ENCODE data around the gene BEND7.
A peak's percentile ranks its signal among the peaks of the same experiment; 100 is the strongest.

Gene BEND7

GRCh38 chr10:13514296-13514695 lies 14.5 kb downstream of the BEND7 start:
- no peak for DNase-seq (ENCODE audit: low read depth)
- TF ChIP-seq CTCF (IDR thresholded peaks at IDR 0.05; ENCODE audit: low read depth, low read length, missing control alignments), result no peak
- in situ Hi-C loops (cut with HindIII; ENCODE audit: low sequenced_read_pairs), result no loop called here
- H3K4me3 ChIP-seq (ENCODE audit: low read depth, low read length), result no peak overlapping the region

DNA sequence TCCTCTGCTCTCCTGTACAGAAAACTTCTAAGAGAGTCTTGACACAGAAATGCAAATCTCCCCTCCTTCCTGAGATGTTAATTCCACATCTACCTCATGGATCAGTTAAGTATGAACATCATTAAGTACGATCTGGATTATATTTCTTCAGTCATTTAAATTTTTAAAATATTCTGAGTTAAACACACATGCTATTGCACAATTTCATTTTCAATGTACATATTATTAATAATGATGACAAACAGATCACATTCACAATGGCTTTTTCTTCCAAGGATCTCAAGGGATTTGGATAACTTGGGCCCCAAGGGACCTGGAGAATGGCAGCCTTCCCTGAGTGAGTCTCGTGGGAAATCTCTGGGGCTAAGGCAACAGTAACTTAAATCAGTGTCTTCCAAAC lies 16.2 kb downstream of the BEND7 start:
- TF ChIP-seq CTCF (IDR thresholded peaks at IDR 0.05; ENCODE audit: low read depth, low read length, missing control alignments), result no peak
- in situ Hi-C loops (cut with HindIII; ENCODE audit: low sequenced_read_pairs), result no loop called here
- H3K4me3 ChIP-seq (ENCODE audit: low read depth, low read length), result no peak overlapping the region
- no peak for DNase-seq (ENCODE audit: low read depth)

- H3K4me3 ChIP-seq (ENCODE audit: low read depth, low read length), result no peak overlapping the region
- no peak for TF ChIP-seq CTCF (IDR thresholded peaks at IDR 0.05; ENCODE audit: low read depth, low read length, missing control alignments)
- no peak for DNase-seq (ENCODE audit: low read depth)
- in situ Hi-C loops (cut with HindIII; ENCODE audit: low sequenced_read_pairs), result no loop called here
These were observed 17.4 kb downstream of the BEND7 start for GRCh38 chr10:13511409-13511808.

- DNase-seq (ENCODE audit: low read depth), result no peak
- TF ChIP-seq CTCF (IDR thresholded peaks at IDR 0.05; ENCODE audit: low read depth, low read length, missing control alignments), result no peak
- no peak overlapping the region for H3K4me3 ChIP-seq (ENCODE audit: low read depth, low read length)
- in situ Hi-C loops (cut with HindIII; ENCODE audit: low sequenced_read_pairs), result no loop called here
These were observed 23.6 kb downstream of the BEND7 start for GRCh38 chr10:13505052-13505680.

GRCh38 chr10:13503745-13504463 lies 24.9 kb downstream of the BEND7 start:
- TF ChIP-seq CTCF (IDR thresholded peaks at IDR 0.05; ENCODE audit: low read depth, low read length, missing control alignments), result no peak
- peak; percentile 27 for DNase-seq (ENCODE audit: low read depth)
- in situ Hi-C loops (cut with HindIII; ENCODE audit: low sequenced_read_pairs), result no loop called here
- no peak overlapping the region for H3K4me3 ChIP-seq (ENCODE audit: low read depth, low read length)

DNA sequence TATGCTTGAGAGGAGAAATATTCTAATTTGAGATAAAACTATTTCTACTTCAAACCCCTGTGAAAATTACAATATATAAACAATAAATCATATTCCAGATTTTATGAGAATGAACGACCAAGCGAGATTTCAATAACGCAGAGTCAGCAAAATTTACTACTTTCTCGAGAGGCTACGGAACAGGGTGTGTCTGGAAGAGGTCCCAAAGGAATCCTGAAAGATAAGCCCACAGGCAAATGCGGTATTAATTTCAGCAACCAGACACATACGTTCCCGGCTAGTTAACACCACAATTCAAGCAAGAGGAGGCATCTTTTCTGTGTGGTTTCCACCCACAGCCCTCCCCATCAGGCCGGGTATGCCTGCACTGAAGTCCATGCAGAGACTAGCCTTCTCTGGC lies 26.4 kb downstream of the BEND7 start:
- in situ Hi-C loops (cut with HindIII; ENCODE audit: low sequenced_read_pairs), result no loop called here
- no peak for TF ChIP-seq CTCF (IDR thresholded peaks at IDR 0.05; ENCODE audit: low read depth, low read length, missing control alignments)
- DNase-seq (ENCODE audit: low read depth), result no peak
- no peak overlapping the region for H3K4me3 ChIP-seq (ENCODE audit: low read depth, low read length)

Data from astrocyte of the cerebellum (primary cell).